ENCODE data around the gene POLE4.

- TF ChIP-seq, protein P1, sequence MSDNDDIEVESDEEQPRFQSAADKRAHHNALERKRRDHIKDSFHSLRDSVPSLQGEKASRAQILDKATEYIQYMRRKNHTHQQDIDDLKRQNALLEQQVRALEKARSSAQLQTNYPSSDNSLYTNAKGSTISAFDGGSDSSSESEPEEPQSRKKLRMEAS (IDR thresholded peaks at IDR 0.05): no peak
- TF ChIP-seq TCF7L2 (IDR thresholded peaks at IDR 0.05; ENCODE audit: borderline replicate concordance, extremely low read depth, insufficient read depth, insufficient read length) (no peak), POLR2A (IDR thresholded peaks at IDR 0.05; ENCODE audit: borderline replicate concordance, extremely low read depth, insufficient read depth, insufficient read length) (no peak), ZNF274 (IDR thresholded peaks at IDR 0.05; ENCODE audit: low read depth, low read length) (no peak), CTCF (IDR thresholded peaks at IDR 0.05 in 2 of 3, conservative IDR thresholded peaks at IDR 0.05 in 1 of 3; ENCODE audit: borderline replicate concordance in 1 of 3, insufficient read depth in 1 of 3, low read depth in 2 of 3, low read length in 2 of 3) (no peak), JUND (IDR thresholded peaks at IDR 0.05) (no peak), EZH2 (IDR thresholded peaks at IDR 0.05) (no peak), POLR2AphosphoS5 (IDR thresholded peaks at IDR 0.05; ENCODE audit: low read depth, low read length) (no peak), SP1 (IDR thresholded peaks at IDR 0.05; ENCODE audit: low read depth) (no peak)
These were observed 33.8 kb upstream of the POLE4 start for GRCh38 chr2:74924463-74925265.
